ENCODE data around the gene MYZAP.

DNA sequence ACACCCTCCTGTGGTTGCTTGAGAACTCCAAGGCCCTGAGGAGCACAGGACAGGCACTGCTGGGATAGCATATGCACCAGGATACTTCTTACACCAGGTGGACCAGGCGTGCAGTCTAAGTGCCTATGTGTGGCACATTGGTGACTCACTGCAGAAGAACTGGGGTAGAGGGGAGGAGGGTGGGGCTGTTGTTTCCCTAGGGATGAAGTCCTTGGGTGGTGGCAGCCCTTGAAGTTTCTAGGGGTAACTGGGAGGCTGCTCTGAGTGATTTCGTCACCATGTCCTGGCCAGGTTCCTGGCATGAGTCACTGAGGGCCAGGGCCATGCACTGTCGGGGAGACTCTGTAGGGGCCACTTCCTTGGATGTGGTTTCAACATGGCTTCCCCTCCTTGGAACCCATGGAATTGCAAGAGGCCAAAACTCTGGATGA lies 15.9 kb downstream of the MYZAP start:
- TF ChIP-seq CTCF (conservative IDR thresholded peaks at IDR 0.05; ENCODE audit: low read depth in 2 of 2) (no peak), EZH2phosphoT487 (IDR thresholded peaks at IDR 0.05; ENCODE audit: unreplicated experiment) (no peak), POLR2AphosphoS5 (IDR thresholded peaks at IDR 0.05; ENCODE audit: low read depth) (no peak), JUNB (IDR thresholded peaks at IDR 0.05; ENCODE audit: unreplicated experiment) (no peak), EZH2 (IDR thresholded peaks at IDR 0.05; ENCODE audit: low read depth, unreplicated experiment) (no peak), CREB1 (CRISPR knock-in tag; IDR thresholded peaks at IDR 0.05; ENCODE audit: low read depth) (no peak), STAT1 (IDR thresholded peaks at IDR 0.05; ENCODE audit: unreplicated experiment) (no peak), ETS1 (IDR thresholded peaks at IDR 0.05) (no peak), ZNF331 (CRISPR knock-in tag; IDR thresholded peaks at IDR 0.05; ENCODE audit: low read depth) (no peak)
- TF ChIP-seq, protein P1, sequence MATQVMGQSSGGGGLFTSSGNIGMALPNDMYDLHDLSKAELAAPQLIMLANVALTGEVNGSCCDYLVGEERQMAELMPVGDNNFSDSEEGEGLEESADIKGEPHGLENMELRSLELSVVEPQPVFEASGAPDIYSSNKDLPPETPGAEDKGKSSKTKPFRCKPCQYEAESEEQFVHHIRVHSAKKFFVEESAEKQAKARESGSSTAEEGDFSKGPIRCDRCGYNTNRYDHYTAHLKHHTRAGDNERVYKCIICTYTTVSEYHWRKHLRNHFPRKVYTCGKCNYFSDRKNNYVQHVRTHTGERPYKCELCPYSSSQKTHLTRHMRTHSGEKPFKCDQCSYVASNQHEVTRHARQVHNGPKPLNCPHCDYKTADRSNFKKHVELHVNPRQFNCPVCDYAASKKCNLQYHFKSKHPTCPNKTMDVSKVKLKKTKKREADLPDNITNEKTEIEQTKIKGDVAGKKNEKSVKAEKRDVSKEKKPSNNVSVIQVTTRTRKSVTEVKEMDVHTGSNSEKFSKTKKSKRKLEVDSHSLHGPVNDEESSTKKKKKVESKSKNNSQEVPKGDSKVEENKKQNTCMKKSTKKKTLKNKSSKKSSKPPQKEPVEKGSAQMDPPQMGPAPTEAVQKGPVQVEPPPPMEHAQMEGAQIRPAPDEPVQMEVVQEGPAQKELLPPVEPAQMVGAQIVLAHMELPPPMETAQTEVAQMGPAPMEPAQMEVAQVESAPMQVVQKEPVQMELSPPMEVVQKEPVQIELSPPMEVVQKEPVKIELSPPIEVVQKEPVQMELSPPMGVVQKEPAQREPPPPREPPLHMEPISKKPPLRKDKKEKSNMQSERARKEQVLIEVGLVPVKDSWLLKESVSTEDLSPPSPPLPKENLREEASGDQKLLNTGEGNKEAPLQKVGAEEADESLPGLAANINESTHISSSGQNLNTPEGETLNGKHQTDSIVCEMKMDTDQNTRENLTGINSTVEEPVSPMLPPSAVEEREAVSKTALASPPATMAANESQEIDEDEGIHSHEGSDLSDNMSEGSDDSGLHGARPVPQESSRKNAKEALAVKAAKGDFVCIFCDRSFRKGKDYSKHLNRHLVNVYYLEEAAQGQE (IDR thresholded peaks at IDR 0.05; ENCODE audit: unreplicated experiment) = no peak
- TF ChIP-seq, protein P2, sequence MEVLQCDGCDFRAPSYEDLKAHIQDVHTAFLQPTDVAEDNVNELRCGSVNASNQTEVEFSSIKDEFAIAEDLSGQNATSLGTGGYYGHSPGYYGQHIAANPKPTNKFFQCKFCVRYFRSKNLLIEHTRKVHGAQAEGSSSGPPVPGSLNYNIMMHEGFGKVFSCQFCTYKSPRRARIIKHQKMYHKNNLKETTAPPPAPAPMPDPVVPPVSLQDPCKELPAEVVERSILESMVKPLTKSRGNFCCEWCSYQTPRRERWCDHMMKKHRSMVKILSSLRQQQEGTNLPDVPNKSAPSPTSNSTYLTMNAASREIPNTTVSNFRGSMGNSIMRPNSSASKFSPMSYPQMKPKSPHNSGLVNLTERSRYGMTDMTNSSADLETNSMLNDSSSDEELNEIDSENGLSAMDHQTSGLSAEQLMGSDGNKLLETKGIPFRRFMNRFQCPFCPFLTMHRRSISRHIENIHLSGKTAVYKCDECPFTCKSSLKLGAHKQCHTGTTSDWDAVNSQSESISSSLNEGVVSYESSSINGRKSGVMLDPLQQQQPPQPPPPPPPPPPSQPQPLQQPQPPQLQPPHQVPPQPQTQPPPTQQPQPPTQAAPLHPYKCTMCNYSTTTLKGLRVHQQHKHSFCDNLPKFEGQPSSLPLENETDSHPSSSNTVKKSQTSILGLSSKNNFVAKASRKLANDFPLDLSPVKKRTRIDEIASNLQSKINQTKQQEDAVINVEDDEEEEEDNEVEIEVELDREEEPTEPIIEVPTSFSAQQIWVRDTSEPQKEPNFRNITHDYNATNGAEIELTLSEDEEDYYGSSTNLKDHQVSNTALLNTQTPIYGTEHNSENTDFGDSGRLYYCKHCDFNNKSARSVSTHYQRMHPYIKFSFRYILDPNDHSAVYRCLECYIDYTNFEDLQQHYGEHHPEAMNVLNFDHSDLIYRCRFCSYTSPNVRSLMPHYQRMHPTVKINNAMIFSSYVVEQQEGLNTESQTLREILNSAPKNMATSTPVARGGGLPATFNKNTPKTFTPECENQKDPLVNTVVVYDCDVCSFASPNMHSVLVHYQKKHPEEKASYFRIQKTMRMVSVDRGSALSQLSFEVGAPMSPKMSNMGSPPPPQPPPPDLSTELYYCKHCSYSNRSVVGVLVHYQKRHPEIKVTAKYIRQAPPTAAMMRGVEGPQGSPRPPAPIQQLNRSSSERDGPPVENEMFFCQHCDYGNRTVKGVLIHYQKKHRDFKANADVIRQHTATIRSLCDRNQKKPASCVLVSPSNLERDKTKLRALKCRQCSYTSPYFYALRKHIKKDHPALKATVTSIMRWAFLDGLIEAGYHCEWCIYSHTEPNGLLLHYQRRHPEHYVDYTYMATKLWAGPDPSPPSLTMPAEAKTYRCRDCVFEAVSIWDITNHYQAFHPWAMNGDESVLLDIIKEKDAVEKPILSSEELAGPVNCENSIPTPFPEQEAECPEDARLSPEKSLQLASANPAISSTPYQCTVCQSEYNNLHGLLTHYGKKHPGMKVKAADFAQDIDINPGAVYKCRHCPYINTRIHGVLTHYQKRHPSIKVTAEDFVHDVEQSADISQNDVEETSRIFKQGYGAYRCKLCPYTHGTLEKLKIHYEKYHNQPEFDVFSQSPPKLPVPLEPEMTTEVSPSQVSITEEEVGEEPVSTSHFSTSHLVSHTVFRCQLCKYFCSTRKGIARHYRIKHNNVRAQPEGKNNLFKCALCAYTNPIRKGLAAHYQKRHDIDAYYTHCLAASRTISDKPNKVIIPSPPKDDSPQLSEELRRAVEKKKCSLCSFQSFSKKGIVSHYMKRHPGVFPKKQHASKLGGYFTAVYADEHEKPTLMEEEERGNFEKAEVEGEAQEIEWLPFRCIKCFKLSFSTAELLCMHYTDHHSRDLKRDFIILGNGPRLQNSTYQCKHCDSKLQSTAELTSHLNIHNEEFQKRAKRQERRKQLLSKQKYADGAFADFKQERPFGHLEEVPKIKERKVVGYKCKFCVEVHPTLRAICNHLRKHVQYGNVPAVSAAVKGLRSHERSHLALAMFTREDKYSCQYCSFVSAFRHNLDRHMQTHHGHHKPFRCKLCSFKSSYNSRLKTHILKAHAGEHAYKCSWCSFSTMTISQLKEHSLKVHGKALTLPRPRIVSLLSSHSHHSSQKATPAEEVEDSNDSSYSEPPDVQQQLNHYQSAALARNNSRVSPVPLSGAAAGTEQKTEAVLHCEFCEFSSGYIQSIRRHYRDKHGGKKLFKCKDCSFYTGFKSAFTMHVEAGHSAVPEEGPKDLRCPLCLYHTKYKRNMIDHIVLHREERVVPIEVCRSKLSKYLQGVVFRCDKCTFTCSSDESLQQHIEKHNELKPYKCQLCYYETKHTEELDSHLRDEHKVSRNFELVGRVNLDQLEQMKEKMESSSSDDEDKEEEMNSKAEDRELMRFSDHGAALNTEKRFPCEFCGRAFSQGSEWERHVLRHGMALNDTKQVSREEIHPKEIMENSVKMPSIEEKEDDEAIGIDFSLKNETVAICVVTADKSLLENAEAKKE (CRISPR knock-in tag; IDR thresholded peaks at IDR 0.05) = no peak
